Esophagus muscularis mucosa (tissue), 3 donors: Measurements from ENCODE around the gene RPS6KA2.

Source experiments
- POLR2AphosphoS5 ChIP-seq, 2 donors: sonication (generic); formaldehyde crosslinking; IDR thresholded peaks; one replicate each; pipeline ENCODE4 v1.6.1; 2017; ENCODE audit warnings: antibody characterized with exemption in 2 of 2
- TF ChIP-seq, protein P1 (sequence below), 3 experiments: fragments of 200-600 bp in 2 of 3; fragments of 450-650 bp in 1 of 3; sonication (generic) in 2 of 3; IDR thresholded peaks; one replicate each; pipeline ENCODE4 v1.5.1; 2017 to 2019; ENCODE audit warnings: antibody characterized with exemption in 3 of 3, mild to moderate bottlenecking in 2 of 3, moderate library complexity in 1 of 3

DNA sequence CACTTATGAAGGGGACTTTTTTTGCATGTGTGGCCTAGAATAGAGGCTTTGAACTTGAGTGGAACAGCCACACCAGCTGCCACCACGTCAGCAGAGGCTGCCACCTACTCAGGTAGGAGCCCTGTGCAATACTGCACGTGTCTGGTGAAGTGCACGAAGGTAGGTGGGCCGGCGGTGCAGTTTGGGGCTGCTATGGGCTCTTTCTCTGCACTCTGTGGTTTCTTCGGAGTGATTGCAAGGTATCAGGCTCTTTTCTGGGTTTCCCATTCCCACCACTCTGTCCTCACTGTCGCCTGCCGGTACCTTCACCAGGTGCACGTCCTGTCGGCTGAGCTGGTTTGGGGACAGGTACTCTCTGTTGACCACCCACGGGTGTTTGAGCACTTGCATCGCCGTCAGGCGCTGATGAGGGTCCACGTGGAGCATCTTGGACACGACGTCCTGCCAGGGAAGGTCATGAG is 213.5 kb downstream of the RPS6KA2 start:
- TF ChIP-seq, protein P1, sequence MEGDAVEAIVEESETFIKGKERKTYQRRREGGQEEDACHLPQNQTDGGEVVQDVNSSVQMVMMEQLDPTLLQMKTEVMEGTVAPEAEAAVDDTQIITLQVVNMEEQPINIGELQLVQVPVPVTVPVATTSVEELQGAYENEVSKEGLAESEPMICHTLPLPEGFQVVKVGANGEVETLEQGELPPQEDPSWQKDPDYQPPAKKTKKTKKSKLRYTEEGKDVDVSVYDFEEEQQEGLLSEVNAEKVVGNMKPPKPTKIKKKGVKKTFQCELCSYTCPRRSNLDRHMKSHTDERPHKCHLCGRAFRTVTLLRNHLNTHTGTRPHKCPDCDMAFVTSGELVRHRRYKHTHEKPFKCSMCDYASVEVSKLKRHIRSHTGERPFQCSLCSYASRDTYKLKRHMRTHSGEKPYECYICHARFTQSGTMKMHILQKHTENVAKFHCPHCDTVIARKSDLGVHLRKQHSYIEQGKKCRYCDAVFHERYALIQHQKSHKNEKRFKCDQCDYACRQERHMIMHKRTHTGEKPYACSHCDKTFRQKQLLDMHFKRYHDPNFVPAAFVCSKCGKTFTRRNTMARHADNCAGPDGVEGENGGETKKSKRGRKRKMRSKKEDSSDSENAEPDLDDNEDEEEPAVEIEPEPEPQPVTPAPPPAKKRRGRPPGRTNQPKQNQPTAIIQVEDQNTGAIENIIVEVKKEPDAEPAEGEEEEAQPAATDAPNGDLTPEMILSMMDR (IDR thresholded peaks at IDR 0.05), result no peak
- TF ChIP-seq POLR2AphosphoS5 (IDR thresholded peaks at IDR 0.05), result no peak
